HG03521 (cell line): Measurements from ENCODE around the gene TBPL1.
A peak's percentile ranks its signal among the peaks of the same experiment; 100 is the strongest.
"Not testable (repeated sequence)": the region's sequence is repeated elsewhere in the genome, so short reads cannot be mapped to it uniquely, and the experiment has no call there.

ENCODE experiments used
- ATAC-seq: cut with Tn5 transposase; IDR thresholded peaks from one replicate; pipeline ENCODE4 v1.9.1; 2021; ENCODE audit warnings: mild to moderate bottlenecking, moderate library complexity; ENCODE audit not compliant: unreplicated experiment

Gene TBPL1

DNA sequence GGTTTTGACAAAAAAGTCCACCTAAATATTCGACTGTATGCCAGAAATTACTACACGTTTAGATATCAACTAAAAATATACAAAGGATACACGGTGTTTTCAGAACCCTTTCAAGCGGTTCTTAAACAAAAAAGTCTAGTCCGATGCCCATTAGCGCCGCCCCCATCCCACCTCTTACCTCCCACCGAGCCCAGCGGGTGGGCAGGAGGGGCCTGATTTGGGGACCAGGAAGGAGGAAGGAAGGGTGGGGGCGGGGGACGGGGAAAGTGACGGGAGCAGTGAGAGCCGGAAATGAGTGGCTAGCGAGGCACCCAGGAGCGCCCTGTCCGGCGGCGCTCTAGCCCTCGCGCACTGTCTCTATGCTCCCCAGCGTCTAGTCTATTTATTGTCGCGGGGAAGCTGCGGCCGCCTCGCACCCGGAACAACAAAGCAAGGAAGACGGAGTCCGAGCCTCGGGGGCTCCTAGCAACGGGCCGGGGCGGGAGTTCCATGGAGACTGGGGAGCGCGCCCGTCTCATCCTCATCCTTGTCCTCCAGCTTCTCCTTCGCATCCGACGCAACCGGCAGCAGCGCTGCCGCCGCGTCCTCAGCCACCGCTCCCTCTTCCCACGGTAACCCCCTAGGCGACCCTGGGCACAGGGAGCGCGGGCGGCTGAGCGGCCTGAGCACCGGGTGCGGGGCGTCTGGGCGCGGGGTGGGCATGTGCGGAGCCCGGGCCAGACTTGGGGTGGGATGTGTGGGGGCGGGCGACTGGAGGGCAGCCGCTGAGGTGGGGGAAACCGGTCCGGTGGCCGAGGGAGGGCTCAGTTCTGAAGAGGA lies at the start of gene TBPL1:
Gene TBPL1 (plus strand): TSS at position 410 of the 819 bp plus-strand sequence. CDS start 26,902 bp downstream, outside the sequence.
- peak; percentile 90 for ATAC-seq

- ATAC-seq: no peak
Observed at GRCh38 chr6:133903855-133904254, 49.2 kb upstream of the TBPL1 start.

DNA sequence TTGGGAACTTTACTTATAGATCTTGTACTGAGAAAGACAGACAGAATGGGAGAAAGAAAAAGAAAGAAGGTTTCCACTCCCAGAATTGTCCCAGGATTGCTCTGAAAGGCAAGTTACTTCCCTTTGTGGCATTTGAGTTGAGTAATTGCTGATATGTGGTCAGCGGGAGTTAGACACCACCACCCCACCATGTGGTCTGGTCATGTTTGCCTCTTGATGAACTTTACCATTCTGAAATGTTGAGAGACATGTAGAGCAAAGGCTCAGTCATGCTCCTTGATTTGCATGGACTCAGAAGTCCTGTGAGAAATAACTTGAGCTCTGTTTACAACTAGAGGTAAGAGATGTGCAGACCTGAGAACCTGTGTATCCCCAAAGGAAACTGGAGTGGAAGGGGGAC lies 47.0 kb upstream of the TBPL1 start:
- no peak for ATAC-seq

DNA sequence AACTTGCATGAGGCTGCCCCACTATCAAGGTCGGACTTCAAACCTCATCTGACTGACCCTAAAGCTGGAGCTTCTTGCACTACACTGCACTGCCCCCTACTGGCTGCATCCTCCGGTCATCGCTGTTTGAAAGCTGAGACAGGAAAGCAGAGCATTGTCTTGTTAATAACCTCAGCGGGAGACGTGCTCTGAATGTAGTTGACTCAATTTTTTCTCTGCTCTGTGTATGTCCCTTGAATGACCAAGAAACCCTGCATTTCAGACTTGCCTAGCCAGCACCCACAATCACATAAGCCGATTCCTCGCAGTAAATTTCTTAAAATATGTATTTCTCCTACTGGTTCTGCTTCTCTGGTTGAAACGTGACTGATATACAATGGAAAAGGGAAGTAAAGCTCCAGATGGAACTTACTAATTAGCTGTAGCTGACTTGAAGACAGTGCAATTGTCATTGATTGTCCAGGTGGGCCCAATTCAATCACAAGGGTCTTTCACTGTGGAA lies 36.3 kb upstream of the TBPL1 start:
- no peak for ATAC-seq

GRCh38 chr6:133917781-133918180 lies 35.2 kb upstream of the TBPL1 start:
- no peak for ATAC-seq

GRCh38 chr6:133918208-133918930 lies 34.7 kb upstream of the TBPL1 start:
- no peak for ATAC-seq

GRCh38 chr6:133919362-133919761 lies 33.7 kb upstream of the TBPL1 start:
- ATAC-seq: no peak

DNA sequence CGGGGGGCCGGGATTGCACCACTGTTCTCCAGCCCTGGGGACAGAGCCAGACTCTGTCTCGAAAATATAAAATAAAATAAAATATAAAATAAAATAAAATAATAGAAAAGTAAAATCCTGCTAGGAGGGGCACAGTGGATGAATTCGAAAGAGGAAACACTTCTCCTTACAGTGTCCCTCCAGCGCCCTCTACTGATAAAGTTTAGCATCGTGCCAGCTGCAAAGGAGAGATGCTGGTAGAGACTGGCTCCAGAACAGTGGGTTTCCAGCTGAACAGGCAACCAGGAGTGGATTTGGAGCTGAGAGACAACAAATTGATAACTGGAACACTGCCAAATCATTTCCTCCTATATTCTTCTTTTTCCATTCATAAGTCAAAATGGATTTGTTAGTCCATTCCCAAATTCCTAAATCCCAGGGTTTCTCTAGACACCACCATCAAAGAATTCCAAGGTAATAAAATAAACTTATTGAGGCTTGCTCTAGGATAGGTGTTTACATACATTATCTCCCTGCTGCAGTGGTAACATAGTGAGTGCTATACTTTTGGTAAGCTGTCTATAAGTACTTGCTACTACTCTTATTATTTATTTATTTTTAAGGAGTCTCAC lies 31.7 kb upstream of the TBPL1 start:
- peak; percentile 60 for ATAC-seq

DNA sequence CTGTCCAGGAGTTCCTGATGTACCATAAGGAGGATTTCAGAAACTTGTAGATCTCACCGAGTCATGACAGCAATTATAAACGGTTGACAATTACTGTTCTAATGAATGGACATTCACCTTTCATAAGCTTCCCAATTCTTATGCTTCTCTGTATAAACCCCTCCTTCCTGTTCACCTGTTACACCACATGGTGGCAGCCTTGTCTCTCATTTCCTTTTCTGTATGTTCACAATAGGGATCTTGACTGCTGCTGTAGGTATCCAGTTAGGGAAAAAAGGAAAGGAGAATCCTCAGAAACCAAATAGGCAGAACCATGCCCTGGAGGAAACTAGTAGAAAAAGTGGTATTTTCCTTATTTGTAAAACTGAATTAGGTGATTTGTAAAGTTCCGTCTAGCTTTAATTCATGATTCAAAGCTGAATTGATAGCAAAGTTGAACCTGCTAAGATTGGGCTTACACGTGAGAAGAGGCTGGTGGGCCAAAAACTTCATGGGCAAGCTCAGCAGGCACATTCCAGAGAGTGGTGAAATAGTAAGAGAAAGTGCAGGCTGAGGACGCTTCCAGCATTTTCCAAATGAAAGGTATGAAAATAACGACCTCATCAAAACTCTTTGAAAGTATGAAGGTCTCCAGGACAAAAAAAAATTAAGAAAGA lies 29.0 kb upstream of the TBPL1 start:
- ATAC-seq: peak; percentile 77

DNA sequence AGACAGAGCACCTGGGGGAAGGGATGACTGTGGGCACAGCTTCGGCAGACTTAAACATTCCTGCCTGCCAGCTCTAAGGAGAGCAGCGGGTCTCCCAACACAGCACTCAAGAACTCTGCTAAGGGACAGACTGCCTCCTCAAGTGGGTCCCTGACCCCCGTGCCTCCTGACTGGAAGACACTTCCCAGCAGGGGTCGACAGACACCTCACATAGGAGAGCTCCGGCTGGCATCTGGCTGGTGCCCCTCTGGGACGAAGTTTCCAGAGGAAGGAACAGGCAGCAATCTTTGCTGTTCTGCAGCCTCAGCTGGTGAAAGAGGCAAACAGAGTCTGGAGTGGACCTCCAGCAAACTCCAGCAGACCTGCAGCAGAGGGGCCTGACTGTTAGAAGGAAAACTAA lies 21.8 kb upstream of the TBPL1 start:
- not testable (repeated sequence) for ATAC-seq

DNA sequence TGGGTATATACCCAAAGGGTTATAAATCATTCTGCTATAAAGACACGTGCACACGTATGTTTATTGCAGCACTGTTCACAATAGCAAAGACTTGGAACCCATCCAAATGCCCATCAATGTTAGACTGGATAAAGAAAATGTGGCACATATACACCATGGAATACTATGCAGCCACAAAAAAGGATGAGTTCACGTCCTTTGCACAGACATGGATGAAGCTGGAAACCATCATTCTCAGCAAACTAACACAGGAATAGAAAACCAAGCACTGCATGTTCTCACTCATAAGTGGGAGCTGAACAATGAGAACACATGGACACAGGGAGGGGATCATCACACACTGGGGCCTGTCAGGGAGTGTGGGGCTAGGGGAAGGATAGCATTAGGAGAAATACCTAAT lies 16.7 kb upstream of the TBPL1 start:
- ATAC-seq: not testable (repeated sequence)

DNA sequence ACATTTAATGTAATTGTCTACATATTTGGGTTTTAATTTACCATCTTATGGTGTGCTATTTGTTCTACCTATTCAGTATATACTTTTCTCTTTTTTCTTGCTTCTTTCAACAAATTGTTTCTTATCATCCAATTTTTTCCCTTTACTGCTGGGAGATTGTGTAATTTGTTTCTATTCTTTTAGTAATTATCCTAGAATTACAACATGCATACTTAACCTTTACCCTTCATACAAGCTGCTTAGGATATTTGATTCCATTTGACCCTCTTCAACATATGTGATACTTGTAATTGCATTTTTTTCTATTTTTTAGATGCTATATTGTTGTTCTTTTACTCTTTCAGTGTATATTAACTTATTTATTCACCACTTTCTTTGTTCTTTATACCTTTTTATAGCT lies 15.1 kb upstream of the TBPL1 start:
- ATAC-seq: no peak

DNA sequence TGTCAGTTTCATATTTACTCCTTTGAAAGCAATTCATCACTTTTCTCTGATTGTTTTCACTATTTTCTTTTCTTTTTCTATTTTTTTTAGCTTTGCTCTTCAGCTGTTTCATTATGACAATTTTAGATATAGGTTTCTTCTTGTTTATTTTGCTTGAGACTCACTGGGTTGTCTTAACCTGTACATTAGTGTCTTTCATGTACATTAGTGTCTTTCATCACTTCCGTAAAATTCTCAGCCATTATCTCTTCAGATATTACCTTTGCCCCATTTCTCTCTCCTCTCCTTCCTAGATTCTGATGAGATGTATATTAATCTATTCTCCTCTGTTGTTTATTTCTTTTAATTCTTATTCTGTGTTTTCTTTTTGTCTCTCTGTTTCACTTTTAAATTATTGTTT lies 14.5 kb upstream of the TBPL1 start:
- ATAC-seq: no peak

- no peak for ATAC-seq
Observed at GRCh38 chr6:133939778-133940667, 13.0 kb upstream of the TBPL1 start.

- no peak for ATAC-seq
Observed at GRCh38 chr6:133945158-133945557, 7.9 kb upstream of the TBPL1 start.

GRCh38 chr6:133947302-133947900 lies 5.6 kb upstream of the TBPL1 start:
- ATAC-seq: no peak

DNA sequence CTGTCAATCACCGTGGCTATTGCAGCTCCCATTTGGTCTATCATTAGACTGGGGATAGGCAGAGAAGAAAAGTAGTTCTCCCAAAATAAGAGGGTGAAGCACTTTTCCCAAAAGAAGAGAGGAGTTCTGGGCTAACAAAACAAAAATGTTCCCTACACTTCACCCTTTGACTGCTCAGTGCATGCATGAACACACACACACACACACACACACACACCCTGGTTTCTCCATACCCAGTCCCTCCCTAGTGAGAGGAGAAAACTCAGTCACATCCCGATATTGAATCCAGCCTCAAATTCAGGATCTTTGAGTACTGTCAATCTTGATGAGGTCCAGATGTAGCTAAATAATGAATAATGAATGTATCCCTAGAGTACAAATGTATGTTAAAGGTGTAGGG lies 4.6 kb upstream of the TBPL1 start:
- no peak for ATAC-seq

DNA sequence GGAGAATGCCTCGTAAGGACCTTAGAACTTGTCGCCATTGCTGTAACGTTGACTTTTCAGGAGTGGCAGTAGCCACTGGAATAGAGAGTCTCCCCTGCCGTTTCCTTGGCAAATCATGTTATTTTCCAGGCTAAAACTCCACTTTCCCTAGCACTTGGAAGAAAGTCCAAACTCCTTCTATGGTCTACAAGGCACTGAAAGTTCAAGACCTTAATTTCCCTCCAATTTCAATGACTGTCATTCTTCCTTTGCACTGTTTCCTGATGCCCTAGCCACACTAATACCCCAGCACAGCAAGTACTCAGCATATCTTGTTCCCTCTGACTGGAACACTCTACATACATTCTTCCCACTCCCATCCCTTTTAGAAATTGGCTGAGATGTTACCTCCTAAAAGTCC lies 1.8 kb upstream of the TBPL1 start:
- no peak for ATAC-seq

- ATAC-seq: peak; percentile 52
Observed at GRCh38 chr6:133951881-133952814, 876 bp upstream of the TBPL1 start.
